ENCODE measurements around the gene TBKBP1. TPM values are rescaled to one million over a fixed set of nuclear protein-coding genes. Genes with fewer than 3 reads are reported as not detected.
"Not testable (repeated sequence)": the region's sequence is repeated elsewhere in the genome, so short reads cannot be mapped to it uniquely, and the experiment has no call there.

TBKBP1 gene
- total RNA-seq, 1 experiment from 2014 or later = 3.8 TPM

GRCh38 chr17:47731396-47731795 is 37.4 kb downstream of the TBKBP1 start:
- no peak for DNase-seq (ENCODE audit: low read depth)

- no peak for DNase-seq (ENCODE audit: low read depth)
These were observed 38.6 kb downstream of the TBKBP1 start for GRCh38 chr17:47732399-47733046.

GRCh38 chr17:47733047-47733673 is 39.2 kb downstream of the TBKBP1 start, which contains the start of gene TBX21:
TSS of gene TBX21 (plus strand) at chr17:47733236. CDS start at chr17:47733455, 219 bp downstream.
- DNase-seq (ENCODE audit: low read depth) = no peak

- DNase-seq (ENCODE audit: low read depth) = no peak
These were observed 39.9 kb downstream of the TBKBP1 start for GRCh38 chr17:47733674-47734410.

- no peak for DNase-seq (ENCODE audit: low read depth)
These were observed 41.1 kb downstream of the TBKBP1 start for GRCh38 chr17:47735139-47735464.

- no peak for DNase-seq (ENCODE audit: low read depth)
These were observed 41.6 kb downstream of the TBKBP1 start for GRCh38 chr17:47735536-47736011.

GRCh38 chr17:47736501-47737495 is 42.8 kb downstream of the TBKBP1 start:
- DNase-seq (ENCODE audit: low read depth) = no peak

- DNase-seq (ENCODE audit: low read depth) = no peak
These were observed 44.2 kb downstream of the TBKBP1 start for GRCh38 chr17:47738178-47738577.

- DNase-seq (ENCODE audit: low read depth) = no peak
These were observed 45.2 kb downstream of the TBKBP1 start for GRCh38 chr17:47739150-47739549.

GRCh38 chr17:47739945-47740344 is 46.0 kb downstream of the TBKBP1 start:
- DNase-seq (ENCODE audit: low read depth) = not testable (repeated sequence)

- no peak for DNase-seq (ENCODE audit: low read depth)
These were observed 47.3 kb downstream of the TBKBP1 start for GRCh38 chr17:47741109-47741792.

- DNase-seq (ENCODE audit: low read depth) = no peak
These were observed 47.8 kb downstream of the TBKBP1 start for GRCh38 chr17:47741793-47742145.

- DNase-seq (ENCODE audit: low read depth) = no peak
These were observed 48.6 kb downstream of the TBKBP1 start for GRCh38 chr17:47742319-47743181.

- DNase-seq (ENCODE audit: low read depth) = no peak
These were observed 50.4 kb downstream of the TBKBP1 start for GRCh38 chr17:47744168-47745036.

GRCh38 chr17:47745037-47745380 is 51.0 kb downstream of the TBKBP1 start:
- DNase-seq (ENCODE audit: low read depth) = no peak

GRCh38 chr17:47751471-47751870 is 57.5 kb downstream of the TBKBP1 start:
- no peak for DNase-seq (ENCODE audit: low read depth)

GRCh38 chr17:47757386-47757785 is 63.4 kb downstream of the TBKBP1 start:
- no peak for DNase-seq (ENCODE audit: low read depth)

- no peak for DNase-seq (ENCODE audit: low read depth)
These were observed 66.6 kb downstream of the TBKBP1 start for GRCh38 chr17:47760409-47761140.
